IPS DF 6.9 (cell line): ENCODE results near the gene HTR3E.

Experiments
- DNase-seq: peaks from one replicate; pipeline ENCODE4 v3.0.0-alpha.2; 2013; ENCODE audit warnings: low read depth, low spot score
- H3K27ac ChIP-seq: one replicate; pipeline ENCODE4 v1.5.1; 2013; ENCODE audit warnings: low read length, control low read depth
- H3K27me3 ChIP-seq: 2 replicates; pipeline ENCODE4 v1.6.1; 2013; ENCODE audit warnings: mild to moderate bottlenecking, low read length; ENCODE audit not compliant: control insufficient read depth, insufficient read depth
- H3K36me3 ChIP-seq: 2 replicates; pipeline ENCODE4 v1.6.1; 2013; ENCODE audit warnings: low read length; ENCODE audit not compliant: control insufficient read depth, insufficient read depth
- H3K4me1 ChIP-seq: 2 replicates; pipeline ENCODE4 v1.6.1; 2013; ENCODE audit warnings: low read length; ENCODE audit not compliant: control insufficient read depth, insufficient read depth
- H3K4me3 ChIP-seq: 2 replicates; pipeline ENCODE4 v1.5.1; 2013; ENCODE audit warnings: mild to moderate bottlenecking, low read length
- H3K9me3 ChIP-seq: 2 replicates; pipeline ENCODE4 v1.6.1; 2013; ENCODE audit warnings: low read length, inconsistent platforms; ENCODE audit not compliant: control insufficient read depth, insufficient read depth
- WGBS: extraction: QIAGEN DNeasy Blood & Tissue Kit; methylation state at CpG from one replicate; pipeline ENCODE4 v1.1.7; 2013; ENCODE audit warnings: mixed read lengths, missing lambda C conversion rate; ENCODE audit not compliant: insufficient read length, insufficient coverage; 5-methylcytosine and 5-hydroxymethylcytosine counted together

HTR3E gene

DNA sequence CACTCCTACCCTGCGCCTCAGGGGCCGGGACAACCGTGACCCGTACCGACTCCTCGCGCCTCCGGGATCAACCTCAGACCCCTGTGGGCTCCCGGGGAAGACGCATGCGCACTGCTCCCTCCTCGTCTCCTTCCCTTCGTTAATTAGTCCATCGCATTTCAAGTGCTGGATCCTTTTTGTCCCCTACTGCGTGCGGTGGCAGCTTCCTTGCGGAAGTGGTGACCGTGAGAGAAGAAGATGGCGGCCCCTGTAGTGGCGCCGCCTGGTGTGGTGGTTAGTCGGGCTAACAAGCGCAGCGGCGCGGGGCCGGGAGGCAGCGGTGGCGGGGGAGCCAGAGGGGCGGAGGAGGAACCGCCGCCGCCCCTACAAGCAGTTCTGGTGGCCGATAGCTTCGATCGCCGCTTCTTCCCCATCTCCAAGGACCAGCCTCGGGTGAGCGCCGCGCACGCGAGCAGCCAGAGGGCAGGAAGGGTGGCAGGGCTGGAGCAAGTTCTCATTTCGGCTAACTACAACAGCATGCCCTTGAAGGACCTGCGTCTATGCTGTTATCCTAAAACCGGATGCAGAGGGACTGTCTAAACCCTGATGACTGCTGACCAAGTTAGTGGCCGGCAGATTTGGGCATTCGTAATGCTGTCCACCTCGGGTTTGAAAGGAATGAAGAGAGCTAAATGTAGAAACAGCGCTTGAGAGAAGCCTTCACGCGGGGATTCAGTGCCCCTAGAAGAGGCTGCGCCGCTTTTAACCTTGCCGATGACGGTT is 38.5 kb downstream of the HTR3E start, which contains the start of gene EIF2B5:
Gene EIF2B5 (plus strand): TSS at position 210 of the 762 bp plus-strand sequence. CDS start 28 bp downstream, at position 238.
- no peaks in the 10 kb centered on the region for H3K27me3 ChIP-seq
- H3K27ac ChIP-seq, result no peak within 1 kb of the TSS
- H3K36me3 ChIP-seq, result no peaks in the 10 kb centered on the region; the same call in 1 of the 2 replicates
- WGBS, result no CpG with 5 or more reads among the region's 56 CpGs
- peak within 1 kb of the TSS; percentile 69; the same call in 1 of the 2 replicates for H3K4me3 ChIP-seq
- H3K4me1 ChIP-seq, result no peaks in the 10 kb centered on the region
- H3K9me3 ChIP-seq, result no peaks in the 10 kb centered on the region
- peak; percentile 80 for DNase-seq

DNA sequence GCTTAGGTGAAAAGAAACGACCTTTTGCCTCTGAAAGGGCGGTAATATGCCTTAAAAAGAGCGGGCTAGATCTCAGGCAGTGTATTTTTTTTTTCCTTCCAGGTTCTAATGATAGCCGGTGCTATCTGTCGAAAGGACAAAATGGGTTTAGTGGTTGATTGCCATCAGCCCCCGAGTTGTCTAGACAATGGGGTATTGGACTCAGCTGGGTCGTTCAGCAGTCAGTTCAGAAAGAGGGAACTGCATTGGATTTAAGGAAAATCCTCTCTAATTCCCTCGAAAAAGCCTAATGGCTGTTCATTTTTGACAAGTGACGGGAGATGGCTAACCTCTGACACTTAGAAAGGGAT is 39.0 kb downstream of the HTR3E start:
- no peak for DNase-seq
- WGBS, result no CpG with 5 or more reads among the region's 9 CpGs
- H3K27ac ChIP-seq, result no peak overlapping the region

DNA sequence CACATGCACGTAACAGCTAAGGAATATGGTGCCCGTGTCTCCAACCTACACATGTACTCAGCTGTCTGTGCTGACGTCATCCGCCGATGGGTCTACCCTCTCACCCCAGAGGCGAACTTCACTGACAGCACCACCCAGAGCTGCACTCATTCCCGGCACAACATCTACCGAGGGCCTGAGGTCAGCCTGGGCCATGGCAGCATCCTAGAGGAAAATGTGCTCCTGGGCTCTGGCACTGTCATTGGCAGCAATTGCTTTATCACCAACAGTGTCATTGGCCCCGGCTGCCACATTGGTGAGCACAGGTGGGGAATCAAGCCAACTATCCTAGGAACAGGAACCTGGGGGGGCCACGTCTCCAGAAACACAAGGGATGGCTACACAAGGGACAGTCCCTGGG is 43.6 kb downstream of the HTR3E start:
- Histone ChIP-seq H3K36me3 (peaks cover 18% of the 10 kb centered on the region; the same call in 1 of the 2 replicates), H3K27me3 (no peaks in the 10 kb centered on the region), H3K9me3 (no peaks in the 10 kb centered on the region), H3K4me3 (no peak overlapping the region), H3K27ac (no peak overlapping the region), H3K4me1 (no peaks in the 10 kb centered on the region)
- WGBS, result no CpG with 5 or more reads among the region's 10 CpGs
- no peak for DNase-seq

More for the DNA sequence above, 39.0 kb downstream of the HTR3E start:
- Histone ChIP-seq H3K27me3 (no peaks in the 10 kb centered on the region), H3K4me3 (peak overlapping the region; percentile 69; the same call in 1 of the 2 replicates), H3K36me3 (no peaks in the 10 kb centered on the region; the same call in 1 of the 2 replicates), H3K4me1 (no peaks in the 10 kb centered on the region), H3K9me3 (no peaks in the 10 kb centered on the region)

DNA sequence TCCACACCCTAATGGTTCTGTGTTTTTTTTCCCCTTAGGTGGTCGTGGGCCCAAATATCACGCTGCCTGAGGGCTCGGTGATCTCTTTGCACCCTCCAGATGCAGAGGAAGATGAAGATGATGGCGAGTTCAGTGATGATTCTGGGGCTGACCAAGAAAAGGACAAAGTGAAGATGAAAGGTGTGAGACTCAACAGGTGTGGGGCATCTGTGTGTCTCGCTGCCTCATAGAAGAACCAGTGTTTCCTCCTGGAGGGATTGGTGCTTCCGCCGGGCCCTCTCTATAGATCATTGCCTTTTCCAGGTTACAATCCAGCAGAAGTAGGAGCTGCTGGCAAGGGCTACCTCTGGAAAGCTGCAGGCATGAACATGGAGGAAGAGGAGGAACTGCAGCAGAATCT is 45.3 kb downstream of the HTR3E start:
- H3K27ac ChIP-seq, result no peak overlapping the region
- no peak for DNase-seq
- no peak overlapping the region for H3K4me3 ChIP-seq
- H3K4me1 ChIP-seq, result no peaks in the 10 kb centered on the region
- WGBS, result no CpG with 5 or more reads among the region's 7 CpGs
- H3K9me3 ChIP-seq, result no peaks in the 10 kb centered on the region
- H3K36me3 ChIP-seq, result peaks cover 18% of the 10 kb centered on the region; the same call in 1 of the 2 replicates
- no peaks in the 10 kb centered on the region for H3K27me3 ChIP-seq

DNA sequence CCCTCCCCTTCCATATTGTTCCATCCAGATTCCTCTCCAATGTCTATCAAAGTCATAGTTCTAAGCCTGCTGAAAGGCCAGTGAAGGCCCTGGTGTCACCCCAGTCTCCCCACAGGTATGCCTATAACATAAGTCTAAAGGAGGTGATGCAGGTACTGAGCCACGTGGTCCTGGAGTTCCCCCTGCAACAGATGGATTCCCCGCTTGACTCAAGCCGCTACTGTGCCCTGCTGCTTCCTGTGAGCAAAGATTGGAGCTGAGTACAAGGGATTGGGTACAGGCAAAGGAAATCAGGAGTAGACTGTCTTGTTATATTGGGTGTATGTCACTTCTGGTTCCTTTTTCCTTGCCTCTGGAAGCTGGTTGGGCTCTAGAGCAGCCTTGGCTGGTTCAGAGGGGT is 46.5 kb downstream of the HTR3E start:
- H3K27ac ChIP-seq, result no peak overlapping the region
- H3K27me3 ChIP-seq, result no peaks in the 10 kb centered on the region
- no CpG with 5 or more reads among the region's 3 CpGs for WGBS
- no peak for DNase-seq
- peaks cover 18% of the 10 kb centered on the region; the same call in 1 of the 2 replicates for H3K36me3 ChIP-seq
- no peaks in the 10 kb centered on the region for H3K4me1 ChIP-seq
- no peaks in the 10 kb centered on the region for H3K9me3 ChIP-seq
- H3K4me3 ChIP-seq, result no peak overlapping the region

DNA sequence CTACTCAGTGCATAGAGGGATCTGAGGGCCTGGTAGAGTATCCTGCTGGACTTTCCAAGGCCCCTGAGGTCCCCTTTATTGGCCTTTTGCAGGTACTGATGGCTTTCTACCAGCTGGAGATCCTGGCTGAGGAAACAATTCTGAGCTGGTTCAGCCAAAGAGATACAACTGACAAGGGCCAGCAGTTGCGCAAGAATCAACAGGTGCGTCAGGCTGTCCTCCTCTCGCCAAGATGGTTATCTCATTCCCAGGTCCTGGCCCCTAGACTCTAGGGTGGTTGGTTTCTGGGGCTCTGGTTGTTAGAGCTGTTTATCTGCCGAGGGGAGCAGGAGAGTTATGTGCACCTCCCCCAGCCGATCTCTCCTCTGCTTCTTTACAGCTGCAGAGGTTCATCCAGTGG is 47.6 kb downstream of the HTR3E start:
- no CpG with 5 or more reads among the region's 5 CpGs for WGBS
- Histone ChIP-seq H3K4me3 (no peak overlapping the region), H3K27ac (no peak overlapping the region), H3K36me3 (peaks cover 18% of the 10 kb centered on the region; the same call in 1 of the 2 replicates), H3K27me3 (no peaks in the 10 kb centered on the region), H3K4me1 (no peaks in the 10 kb centered on the region), H3K9me3 (no peaks in the 10 kb centered on the region)
- DNase-seq, result no peak

DNA sequence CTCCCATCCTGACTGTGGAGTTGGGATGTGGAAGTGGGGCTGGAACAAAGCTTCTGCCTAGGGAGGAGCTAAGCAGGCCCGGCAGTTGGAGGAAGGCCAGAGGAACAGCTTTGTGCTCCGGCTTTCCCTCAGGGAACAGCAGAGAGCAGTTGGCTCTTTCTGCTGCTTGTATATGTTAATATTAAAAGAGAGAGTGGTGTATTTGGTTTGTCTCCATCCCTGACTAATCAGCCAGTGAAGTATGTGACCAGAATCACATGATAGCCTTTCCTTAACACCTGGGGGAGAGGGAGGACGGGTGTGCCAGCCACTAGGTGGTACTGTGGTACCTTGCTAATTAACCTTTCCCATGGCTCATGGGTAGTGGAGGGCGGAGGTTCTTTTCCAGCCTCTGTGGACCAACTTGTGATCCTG is 48.3 kb downstream of the HTR3E start:
- peaks cover 18% of the 10 kb centered on the region; the same call in 1 of the 2 replicates for H3K36me3 ChIP-seq
- DNase-seq, result no peak
- H3K4me1 ChIP-seq, result no peaks in the 10 kb centered on the region
- WGBS, result no CpG with 5 or more reads among the region's 4 CpGs
- H3K4me3 ChIP-seq, result no peak overlapping the region
- H3K27ac ChIP-seq, result no peak overlapping the region
- H3K27me3 ChIP-seq, result no peaks in the 10 kb centered on the region
- no peaks in the 10 kb centered on the region for H3K9me3 ChIP-seq

DNA sequence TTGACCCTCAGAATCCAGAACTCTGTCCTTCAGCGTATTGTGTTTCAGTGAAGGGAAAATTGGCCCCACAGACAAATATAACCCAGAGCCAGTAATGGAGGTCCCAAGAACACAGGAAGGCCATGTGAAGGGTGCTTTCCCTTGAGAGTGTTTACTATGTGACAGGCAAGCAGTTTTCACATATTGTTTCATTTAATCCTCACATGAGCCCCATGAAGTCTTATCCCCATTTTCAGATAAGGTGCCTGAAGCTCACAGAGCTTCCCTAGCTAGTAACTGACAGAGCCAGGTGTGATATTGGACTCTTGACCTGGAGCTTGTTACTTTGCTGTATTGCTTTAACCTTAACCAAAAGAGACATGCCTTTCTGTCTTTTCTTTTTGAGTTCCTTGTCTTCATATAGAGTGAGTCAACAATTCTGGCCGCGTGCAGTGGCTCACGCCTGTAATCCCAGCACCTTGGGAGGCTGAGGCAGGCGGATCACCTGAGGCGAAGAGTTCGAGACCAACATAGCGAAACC is 48.9 kb downstream of the HTR3E start:
- Histone ChIP-seq H3K27me3 (no peaks in the 10 kb centered on the region), H3K4me1 (no peaks in the 10 kb centered on the region), H3K27ac (no peak overlapping the region), H3K9me3 (no peaks in the 10 kb centered on the region), H3K36me3 (peaks cover 18% of the 10 kb centered on the region; the same call in 1 of the 2 replicates), H3K4me3 (no peak overlapping the region)
- no peak for DNase-seq
- WGBS, result no CpG with 5 or more reads among the region's 8 CpGs

DNA sequence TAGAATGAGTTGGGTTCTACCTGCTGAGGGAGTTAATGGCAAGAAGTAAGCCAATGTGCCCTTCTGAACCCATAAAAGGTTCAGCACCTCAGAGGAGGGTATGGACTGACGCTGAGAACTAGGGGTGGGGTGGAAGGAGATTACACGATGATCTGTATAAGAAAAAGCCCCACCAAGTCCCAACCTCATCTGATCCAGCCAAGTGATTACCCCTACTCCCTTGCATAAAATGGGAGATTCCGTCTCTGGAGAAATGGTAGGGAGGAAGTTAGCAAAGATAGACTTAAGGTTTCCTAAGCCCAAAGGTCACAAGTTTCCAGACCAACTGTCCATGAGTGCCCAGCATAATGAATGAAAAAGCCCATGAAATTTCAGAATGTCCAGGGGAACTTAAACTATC is 51.2 kb downstream of the HTR3E start:
- H3K27ac ChIP-seq, result no peak overlapping the region
- no peak overlapping the region for H3K4me3 ChIP-seq
- no peak for DNase-seq
- WGBS, result no CpG with 5 or more reads among the region's 3 CpGs
- peaks cover 7% of the 10 kb centered on the region; the same call in 1 of the 2 replicates for H3K36me3 ChIP-seq
- H3K4me1 ChIP-seq, result no peaks in the 10 kb centered on the region
- no peaks in the 10 kb centered on the region for H3K27me3 ChIP-seq
- H3K9me3 ChIP-seq, result no peaks in the 10 kb centered on the region

DNA sequence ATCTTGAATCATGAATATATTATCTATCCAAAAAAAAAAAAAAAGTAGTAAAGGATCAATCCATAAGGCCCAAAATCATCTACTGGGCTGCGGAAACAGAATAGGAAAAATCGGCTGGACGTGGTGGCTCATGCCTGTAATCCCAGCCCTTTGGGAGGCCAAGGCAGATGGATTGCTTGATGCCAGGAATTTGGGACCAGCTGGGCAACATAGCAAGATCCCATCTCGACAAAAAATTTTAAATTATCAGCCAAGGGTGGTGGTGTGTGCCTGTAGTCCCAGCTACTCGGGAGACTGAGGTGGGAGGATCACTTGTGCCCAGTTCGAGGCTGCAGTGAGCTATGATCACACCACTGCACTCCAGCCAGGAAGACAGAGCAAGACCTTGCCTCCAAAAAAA is 52.3 kb downstream of the HTR3E start:
- Histone ChIP-seq H3K36me3 (no peaks in the 10 kb centered on the region; the same call in 1 of the 2 replicates), H3K27ac (no peak overlapping the region), H3K27me3 (no peaks in the 10 kb centered on the region), H3K4me1 (no peaks in the 10 kb centered on the region), H3K4me3 (no peak overlapping the region), H3K9me3 (no peaks in the 10 kb centered on the region)
- WGBS, result no CpG with 5 or more reads among the region's 6 CpGs
- DNase-seq, result no peak
